Subcutaneous preadipocyte (primary cell): ENCODE measurements around the gene TTC5. TPM values are rescaled to one million over a fixed set of nuclear protein-coding genes. Genes with fewer than 3 reads are reported as not detected.

ENCODE experiments used
- small RNA-seq: library from RNA; depleted of rRNA; stranded (forward); fragments of <200 nt; gene quantifications from one replicate; pipeline ENCODE3, GENCODE V24; 2012
- total RNA-seq: library from RNA; depleted of rRNA; stranded (reverse); fragments of >200 nt; gene quantifications from 2 replicates; pipeline ENCODE4 v1.2.3, GENCODE V29; 2012

TTC5 gene
- total RNA-seq = 12.1 and 16.4 TPM in 2 replicates

GRCh38 chr14:20305265-20306078 is at the start of gene TTC5:
TSS of gene TTC5 (minus strand) at chr14:20305951. CDS start at chr14:20305937, 14 bp downstream.

DNA sequence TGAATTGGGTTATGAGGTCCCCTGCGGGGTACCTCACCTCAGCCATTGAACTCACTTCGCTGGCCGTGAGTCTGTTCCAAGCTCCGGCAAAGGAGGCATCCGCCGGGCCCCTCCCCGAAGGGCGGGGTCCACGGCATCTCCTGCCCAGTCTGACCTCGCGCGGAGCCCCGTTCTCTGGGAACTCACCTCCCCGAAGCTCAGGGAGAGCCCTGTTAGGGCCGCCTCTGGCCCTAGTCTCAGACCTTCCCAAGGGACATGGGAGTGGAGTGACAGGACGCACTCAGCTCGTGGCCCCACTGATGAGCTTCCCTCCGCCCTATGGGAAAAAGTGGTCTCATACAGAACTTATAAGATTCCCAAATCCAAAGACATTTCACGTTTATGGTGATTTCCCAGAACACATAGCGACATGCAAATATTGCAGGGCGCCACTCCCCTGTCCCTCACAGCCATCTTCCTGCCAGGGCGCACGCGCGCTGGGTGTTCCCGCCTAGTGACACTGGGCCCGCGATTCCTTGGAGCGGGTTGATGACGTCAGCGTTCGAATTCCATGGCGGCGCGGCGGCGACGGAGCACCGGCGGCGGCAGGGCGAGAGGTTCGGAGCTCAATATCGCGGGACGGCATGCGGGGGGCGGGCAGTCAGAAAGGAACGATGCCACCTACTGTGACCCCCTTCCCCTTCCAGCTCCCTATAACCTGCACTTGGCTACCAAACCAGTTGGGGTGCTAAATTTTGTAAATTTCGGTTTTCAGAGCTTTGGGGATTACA is 37.5 kb upstream of the TTC5 start, which contains the start of gene PARP2:
TSS of gene PARP2 (plus strand) at position 544 of the 770 bp plus-strand sequence. CDS start at position 551, 7 bp downstream.

DNA sequence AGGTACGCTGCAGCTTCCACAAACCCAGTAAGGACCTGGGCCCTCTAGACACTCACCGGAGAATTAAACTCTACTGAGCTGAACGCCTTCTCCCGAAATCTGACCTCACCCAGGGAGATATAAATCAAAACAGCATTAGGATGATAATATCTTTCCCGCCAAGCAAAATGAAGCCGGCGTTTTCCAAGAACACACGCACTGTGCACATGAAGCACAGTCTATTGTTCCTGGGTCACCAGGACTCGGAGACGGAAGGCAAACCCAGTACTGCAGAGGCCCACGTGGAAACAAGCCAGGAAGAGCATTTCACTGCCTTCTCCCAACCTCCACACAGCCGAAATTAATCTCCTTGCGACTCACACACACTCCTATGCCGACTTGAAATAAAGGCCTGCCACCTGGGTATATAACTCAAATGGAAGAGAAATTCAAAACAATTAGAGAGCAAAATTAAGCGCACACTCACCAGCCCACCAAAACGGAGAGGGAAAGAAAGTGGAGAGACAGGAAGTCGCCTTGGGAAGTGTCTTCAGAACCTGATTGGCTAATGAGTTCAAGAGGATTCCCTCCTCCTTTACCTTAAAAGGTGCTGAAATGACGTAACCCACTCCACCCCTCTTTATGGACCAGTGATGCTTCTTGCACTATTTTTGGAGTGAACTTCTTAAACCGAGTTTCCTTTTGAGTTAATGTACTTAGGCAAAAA is 27.2 kb upstream of the TTC5 start, which contains the start of gene CCNB1IP1:
TSS of gene CCNB1IP1 (minus strand) at position 492 of the 706 bp plus-strand sequence. CDS start 16,756 bp downstream, outside the sequence.

Small RNAs within 50 kb of the gene (small RNA-seq; reads per million reads assigned to genes)
- gene SNORA79B (4.2 reads per million, percentile 91 among the genes with 10 or more reads in this experiment), gene SNORD126 (248 reads per million, percentile 99 among the genes with 10 or more reads in this experiment)

Other genes starting within 250 kb of the TTC5 start
- gene OR4L1, start 245.9 kb downstream of the TTC5 start, total RNA-seq = not detected in 2 replicates
- not detected in 2 replicates for gene OR4K17, start 195.2 kb downstream of the TTC5 start, total RNA-seq
- gene OR4N5, start 167.1 kb downstream of the TTC5 start, total RNA-seq = not detected in 2 replicates
- not detected in 2 replicates for gene OR11G2, start 115.1 kb downstream of the TTC5 start, total RNA-seq
- not detected in 2 replicates for gene OR11H6, start 82.2 kb downstream of the TTC5 start, total RNA-seq
- gene OR11H7, start 77.0 kb downstream of the TTC5 start, total RNA-seq = not detected in 2 replicates
- not detected in 2 replicates for gene OR11H4, start 66.7 kb downstream of the TTC5 start, total RNA-seq
- 30.5 and 33.8 TPM in 2 replicates for gene CCNB1IP1, start 27.3 kb upstream of the TTC5 start, total RNA-seq
- 8.1 and 13.3 TPM in 2 replicates for gene PARP2, start 37.7 kb upstream of the TTC5 start, total RNA-seq
- 16.5 and 20.1 TPM in 2 replicates for gene TEP1, start 107.5 kb upstream of the TTC5 start, total RNA-seq
- gene KLHL33, start 130.2 kb upstream of the TTC5 start, total RNA-seq = under 0.01 and 0.20 TPM in 2 replicates
- gene OSGEP, start 148.9 kb upstream of the TTC5 start, total RNA-seq = 41.2 and 43.0 TPM in 2 replicates
- 36.6 and 52.2 TPM in 2 replicates for gene APEX1, start 149.3 kb upstream of the TTC5 start, total RNA-seq
- 23.5 and 27.9 TPM in 2 replicates for gene PIP4P1, start 155.5 kb upstream of the TTC5 start, total RNA-seq
- 65.0 and 73.9 TPM in 2 replicates for gene PNP, start 163.5 kb upstream of the TTC5 start, total RNA-seq
- not detected in 2 replicates for gene RNASE10, start 199.6 kb upstream of the TTC5 start, total RNA-seq